Caco-2 (cell line): ENCODE measurements around the gene OR2T11. TPM values are rescaled to one million over a fixed set of nuclear protein-coding genes. Genes with fewer than 3 reads are reported as not detected.
"Not testable (repeated sequence)": the region's sequence is repeated elsewhere in the genome, so short reads cannot be mapped to it uniquely, and the experiment has no call there.

Source experiments
- BruUV-seq: library from RNA; stranded (reverse); fragments of 400-500 nt; replicated peaks from 2 replicates; lab custom pipeline; 2021; lab: Mats Ljungman, UMichigan
- CTCF ChIA-PET: fragments of 300-600 bp; sonication (Branson Sonifier 250); formaldehyde crosslinking; loops from one replicate; lab custom pipeline; 2022; ENCODE audit warnings: antibody characterized with exemption; lab: Charles Lee
- POLR2A ChIA-PET: fragments of 300-600 bp; sonication (Branson Sonifier 250); formaldehyde crosslinking; loops from one replicate; lab custom pipeline; 2022; ENCODE audit warnings: antibody characterized with exemption; lab: Charles Lee
- DNase-seq, 2 experiments: peaks; one replicate each; pipeline versions ENCODE4 v3.0.0 to v3.0.0-alpha.2; 2020 to 2022
- H3K27me3 ChIP-seq: replicated peaks from 2 replicates; pipeline ENCODE4 v1.6.0; 2011; ENCODE audit warnings: low read length; ENCODE audit not compliant: control insufficient read depth, insufficient read depth
- H3K36me3 ChIP-seq: 2 replicates; pipeline ENCODE4 v1.5.1; 2011; ENCODE audit warnings: low read length; ENCODE audit not compliant: control insufficient read depth, insufficient read depth
- H3K4me1 ChIP-seq: fragments of 250-450 bp; sonication (Bioruptor Pico); 2 replicates; pipeline ENCODE4 v1.5.1; 2020; ENCODE audit warnings: mild to moderate bottlenecking
- H3K4me3 ChIP-seq: 2 replicates; pipeline ENCODE4 v1.5.1; 2011; ENCODE audit warnings: low read depth, mild to moderate bottlenecking, control low read depth, low read length
- H3K9me3 ChIP-seq: fragments of 250-450 bp; sonication (Bioruptor Pico); 2 replicates; pipeline ENCODE4 v1.5.1; 2020; ENCODE audit warnings: mild to moderate bottlenecking, moderate library complexity
- H3K27ac Mint-ChIP-seq: one replicate; pipeline ENCODE4 v1.8.0; 2022; ENCODE audit warnings: mixed read lengths; ENCODE audit not compliant: unreplicated experiment
- H3K27me3 Mint-ChIP-seq: one replicate; pipeline ENCODE4 v1.8.0; 2022; ENCODE audit warnings: mixed read lengths; ENCODE audit not compliant: insufficient read depth, unreplicated experiment
- H3K36me3 Mint-ChIP-seq: one replicate; pipeline ENCODE4 v1.8.0; 2022; ENCODE audit warnings: mild to moderate bottlenecking, mixed read lengths; ENCODE audit not compliant: insufficient read depth, unreplicated experiment
- H3K4me1 Mint-ChIP-seq: one replicate; pipeline ENCODE4 v1.8.0; 2022; ENCODE audit warnings: low read depth, mixed read lengths; ENCODE audit not compliant: unreplicated experiment
- H3K4me3 Mint-ChIP-seq: one replicate; pipeline ENCODE4 v1.8.0; 2022; ENCODE audit warnings: mild to moderate bottlenecking, moderate library complexity, mixed read lengths; ENCODE audit not compliant: unreplicated experiment
- H3K9me3 Mint-ChIP-seq: one replicate; pipeline ENCODE4 v1.8.0; 2022; ENCODE audit warnings: mixed read lengths; ENCODE audit not compliant: unreplicated experiment
- intact Hi-C: fragments of 100-400 bp; cut with micrococcal nuclease; formaldehyde crosslinking; loops from one replicate; pipeline ENCODE4 v1.10.0; 2022; ENCODE audit not compliant: unreplicated experiment
- total RNA-seq: library from RNA; stranded (reverse); gene quantifications from 2 replicates; pipeline ENCODE4 v1.2.3, GENCODE V29; 2022
- TF ChIP-seq, protein P1 (sequence below), 2 experiments: fragments of 200-600 bp in 1 of 2; IDR thresholded peaks; 1 replicate in 1 of 2; 2 replicates in 1 of 2; pipeline versions ENCODE4 v1.5.1 to v1.8.0; 2011 to 2022; ENCODE audit warnings: antibody characterized with exemption in 1 of 2, control low read depth in 1 of 2, inconsistent platforms in 1 of 2, low read depth in 1 of 2, low read length in 1 of 2, mild to moderate bottlenecking in 1 of 2, moderate library complexity in 1 of 2; ENCODE audit not compliant: insufficient read depth in 1 of 2, severe bottlenecking in 1 of 2, unreplicated experiment in 1 of 2

Gene OR2T11
- total RNA-seq, 1 experiment from 2014 or later: not detected

GRCh38 chr1:248639652-248640051 is 4.8 kb upstream of the OR2T11 start:
- H3K36me3 Mint-ChIP-seq, H3K27me3 ChIP-seq, H3K4me3 ChIP-seq, H3K27ac Mint-ChIP-seq, POLR2A ChIA-PET, BruUV-seq, H3K4me3 Mint-ChIP-seq, H3K4me1 ChIP-seq, H3K36me3 ChIP-seq, H3K4me1 Mint-ChIP-seq, H3K27me3 Mint-ChIP-seq, CTCF ChIA-PET, H3K9me3 Mint-ChIP-seq, intact Hi-C loops, DNase-seq, H3K9me3 ChIP-seq: not testable (repeated sequence)

DNA sequence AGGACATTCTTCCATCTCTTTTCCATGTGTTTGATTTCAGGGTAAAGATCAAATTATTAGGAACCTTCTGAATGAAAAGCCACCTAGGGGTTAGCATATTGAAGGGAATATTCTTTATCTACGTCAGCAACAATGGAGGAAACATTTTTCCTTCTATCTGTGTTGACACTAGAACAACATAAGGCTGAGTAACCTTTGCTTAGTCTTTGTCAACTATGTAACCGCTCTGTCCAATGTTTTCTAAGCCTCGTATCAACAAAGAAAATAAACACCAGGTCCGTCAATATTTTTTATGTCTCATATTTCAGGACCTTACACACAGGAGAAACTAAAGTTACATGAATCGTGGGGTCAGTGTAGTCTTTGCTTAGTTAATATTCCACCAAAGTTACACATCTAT is 1.7 kb upstream of the OR2T11 start:
- H3K36me3 ChIP-seq, H3K4me3 ChIP-seq, H3K27me3 ChIP-seq, H3K9me3 Mint-ChIP-seq, DNase-seq, H3K27ac Mint-ChIP-seq, BruUV-seq, H3K27me3 Mint-ChIP-seq, H3K9me3 ChIP-seq, H3K4me1 Mint-ChIP-seq, H3K4me1 ChIP-seq, H3K4me3 Mint-ChIP-seq, intact Hi-C loops, POLR2A ChIA-PET, CTCF ChIA-PET, H3K36me3 Mint-ChIP-seq: not testable (repeated sequence)

DNA sequence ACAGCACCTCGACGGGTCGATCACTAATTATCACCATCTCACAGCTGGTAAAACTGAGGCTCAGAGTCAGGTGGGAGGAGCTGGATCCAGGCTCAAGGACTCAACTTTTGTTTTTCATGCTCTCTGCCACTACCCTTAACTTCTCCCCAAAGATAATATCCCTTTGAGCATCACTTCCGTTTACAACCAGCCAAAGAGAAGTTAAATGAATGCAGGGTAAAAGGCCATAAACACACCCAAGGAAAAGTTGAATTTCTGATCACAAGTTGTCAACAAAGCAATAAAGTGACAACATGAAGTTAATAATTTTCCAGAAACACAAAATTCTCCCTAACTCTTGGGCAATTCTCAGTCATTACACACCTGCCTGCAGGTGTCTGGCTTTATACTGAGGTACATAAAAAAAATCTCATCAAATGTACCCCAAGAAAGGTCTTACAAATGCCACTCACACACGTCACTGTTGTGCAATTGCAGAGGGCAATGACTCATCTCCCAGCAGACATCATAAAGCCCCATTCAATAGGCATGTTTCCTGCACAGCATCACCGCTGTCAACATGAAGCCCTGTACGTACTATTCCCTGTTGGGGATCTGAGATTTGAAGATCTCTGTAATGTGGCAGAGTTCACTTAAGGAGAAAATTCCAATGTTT is 3.4 kb downstream of the OR2T11 start:
- TF ChIP-seq, protein P1, sequence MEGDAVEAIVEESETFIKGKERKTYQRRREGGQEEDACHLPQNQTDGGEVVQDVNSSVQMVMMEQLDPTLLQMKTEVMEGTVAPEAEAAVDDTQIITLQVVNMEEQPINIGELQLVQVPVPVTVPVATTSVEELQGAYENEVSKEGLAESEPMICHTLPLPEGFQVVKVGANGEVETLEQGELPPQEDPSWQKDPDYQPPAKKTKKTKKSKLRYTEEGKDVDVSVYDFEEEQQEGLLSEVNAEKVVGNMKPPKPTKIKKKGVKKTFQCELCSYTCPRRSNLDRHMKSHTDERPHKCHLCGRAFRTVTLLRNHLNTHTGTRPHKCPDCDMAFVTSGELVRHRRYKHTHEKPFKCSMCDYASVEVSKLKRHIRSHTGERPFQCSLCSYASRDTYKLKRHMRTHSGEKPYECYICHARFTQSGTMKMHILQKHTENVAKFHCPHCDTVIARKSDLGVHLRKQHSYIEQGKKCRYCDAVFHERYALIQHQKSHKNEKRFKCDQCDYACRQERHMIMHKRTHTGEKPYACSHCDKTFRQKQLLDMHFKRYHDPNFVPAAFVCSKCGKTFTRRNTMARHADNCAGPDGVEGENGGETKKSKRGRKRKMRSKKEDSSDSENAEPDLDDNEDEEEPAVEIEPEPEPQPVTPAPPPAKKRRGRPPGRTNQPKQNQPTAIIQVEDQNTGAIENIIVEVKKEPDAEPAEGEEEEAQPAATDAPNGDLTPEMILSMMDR (IDR thresholded peaks at IDR 0.05; ENCODE audit: insufficient read depth in 1 of 2, low read depth in 1 of 2, low read length in 1 of 2, severe bottlenecking in 1 of 2, unreplicated experiment in 1 of 2): no peak
- Mint-ChIP-seq H3K4me1 (no peaks in the 10 kb centered on the region), H3K4me3 (no peak overlapping the region), H3K36me3 (no peaks in the 10 kb centered on the region), H3K27ac (no peak overlapping the region), H3K27me3 (no peaks in the 10 kb centered on the region), H3K9me3 (no peaks in the 10 kb centered on the region)
- intact Hi-C loops: no loop called here
- CTCF ChIA-PET: no interaction called here
- Histone ChIP-seq H3K4me3 (no peak overlapping the region), H3K27me3 (no peaks in the 10 kb centered on the region), H3K4me1 (no peaks in the 10 kb centered on the region), H3K36me3 (no peaks in the 10 kb centered on the region), H3K9me3 (no peaks in the 10 kb centered on the region)
- DNase-seq: no peak
- no TSS peak for BruUV-seq
- POLR2A ChIA-PET: no interaction called here

- TF ChIP-seq, protein P1 (IDR thresholded peaks at IDR 0.05; ENCODE audit: insufficient read depth in 1 of 2, low read depth in 1 of 2, low read length in 1 of 2, severe bottlenecking in 1 of 2, unreplicated experiment in 1 of 2): no peak
- Mint-ChIP-seq H3K36me3 (no peaks in the 10 kb centered on the region), H3K27me3 (no peaks in the 10 kb centered on the region), H3K9me3 (no peaks in the 10 kb centered on the region), H3K4me3 (no peak overlapping the region), H3K27ac (no peak overlapping the region), H3K4me1 (no peaks in the 10 kb centered on the region)
- BruUV-seq: no TSS peak
- no peaks in the 10 kb centered on the region for H3K36me3 ChIP-seq
- no peaks in the 10 kb centered on the region for H3K27me3 ChIP-seq
- CTCF ChIA-PET: no interaction called here
- no peak for DNase-seq
- no peak overlapping the region for H3K4me3 ChIP-seq
- H3K9me3 ChIP-seq: no peaks in the 10 kb centered on the region
- POLR2A ChIA-PET: no interaction called here
- intact Hi-C loops: no loop called here
- H3K4me1 ChIP-seq: no peaks in the 10 kb centered on the region
Observed at GRCh38 chr1:248630551-248630950, 4.3 kb downstream of the OR2T11 start.
